HAP-1 (cell line): ENCODE data around the gene NARS2.
"Not testable (repeated sequence)": the region's sequence is repeated elsewhere in the genome, so short reads cannot be mapped to it uniquely, and the experiment has no call there.

Experiments
- DNase-seq, 2 experiments: peaks; one replicate each; pipeline ENCODE4 v3.0.0-alpha.2; 2016 to 2020; ENCODE audit warnings: low spot score in 2 of 2
- H3K27me3 ChIP-seq: fragments of 250-450 bp; sonication (Bioruptor Pico); 2 replicates; pipeline ENCODE4 v1.5.1; 2020; ENCODE audit warnings: low read depth, mild to moderate bottlenecking, moderate library complexity
- H3K36me3 ChIP-seq: fragments of 250-450 bp; sonication (Bioruptor Pico); replicated peaks from 2 replicates; pipeline ENCODE4 v1.5.1; 2020; ENCODE audit warnings: mild to moderate bottlenecking
- H3K4me1 ChIP-seq: fragments of 250-450 bp; sonication (Bioruptor Pico); 2 replicates; pipeline ENCODE4 v1.5.1; 2020; ENCODE audit warnings: mild to moderate bottlenecking
- H3K4me3 ChIP-seq: fragments of 250-450 bp; sonication (Bioruptor Pico); 2 replicates; pipeline ENCODE4 v1.5.1; 2020; ENCODE audit warnings: mild to moderate bottlenecking, moderate library complexity
- H3K9me3 ChIP-seq: fragments of 250-450 bp; sonication (Bioruptor Pico); 2 replicates; pipeline ENCODE4 v1.5.1; 2020; ENCODE audit warnings: mild to moderate bottlenecking, moderate library complexity
- in situ Hi-C: fragments of 300-500 bp; cut with MboI; formaldehyde crosslinking; loops from 3 replicates; pipeline ENCODE4 v1.14.3; 2020; ENCODE audit warnings: low sequenced_read_pairs, inconsistent platforms, mixed read lengths

NARS2 gene

GRCh38 chr11:78574386-78575381 lies at the start of gene NARS2:
NARS2 (minus strand) TSS chr11:78574864; CDS start chr11:78574488, 376 bp downstream.
- in situ Hi-C loops = loop anchor here (25.0 kb wide), 2 partner anchors 487 to 787 kb away; partner anchors contain the start of gene NDUFC2
- Histone ChIP-seq H3K27me3 (no peaks in the 10 kb centered on the region), H3K36me3 (peaks cover 17% of the 10 kb centered on the region), H3K9me3 (no peaks in the 10 kb centered on the region; the same call in 1 of the 2 replicates), H3K4me1 (peaks cover 19% of the 10 kb centered on the region; the same call in 1 of the 2 replicates), H3K4me3 (peak within 1 kb of the TSS; percentile 82)
- DNase-seq = peak; percentile 95 to 99

- H3K9me3 ChIP-seq = peaks cover 3% of the 10 kb centered on the region
- H3K27me3 ChIP-seq = peaks cover 3% of the 10 kb centered on the region; the same call in 1 of the 2 replicates
- H3K4me3 ChIP-seq = no peak overlapping the region
- no peaks in the 10 kb centered on the region for H3K4me1 ChIP-seq
- in situ Hi-C loops = no loop called here
- no peak for DNase-seq
- no peaks in the 10 kb centered on the region for H3K36me3 ChIP-seq
Measured at GRCh38 chr11:78622666-78623065, 48.0 kb upstream of the NARS2 start.

- no peak for DNase-seq
- no peak overlapping the region for H3K4me3 ChIP-seq
- H3K9me3 ChIP-seq = peaks cover 3% of the 10 kb centered on the region
- H3K4me1 ChIP-seq = no peaks in the 10 kb centered on the region
- in situ Hi-C loops = no loop called here
- H3K27me3 ChIP-seq = peaks cover 2% of the 10 kb centered on the region; the same call in 1 of the 2 replicates
- H3K36me3 ChIP-seq = no peaks in the 10 kb centered on the region
Measured at GRCh38 chr11:78620159-78620558, 45.5 kb upstream of the NARS2 start.

DNA sequence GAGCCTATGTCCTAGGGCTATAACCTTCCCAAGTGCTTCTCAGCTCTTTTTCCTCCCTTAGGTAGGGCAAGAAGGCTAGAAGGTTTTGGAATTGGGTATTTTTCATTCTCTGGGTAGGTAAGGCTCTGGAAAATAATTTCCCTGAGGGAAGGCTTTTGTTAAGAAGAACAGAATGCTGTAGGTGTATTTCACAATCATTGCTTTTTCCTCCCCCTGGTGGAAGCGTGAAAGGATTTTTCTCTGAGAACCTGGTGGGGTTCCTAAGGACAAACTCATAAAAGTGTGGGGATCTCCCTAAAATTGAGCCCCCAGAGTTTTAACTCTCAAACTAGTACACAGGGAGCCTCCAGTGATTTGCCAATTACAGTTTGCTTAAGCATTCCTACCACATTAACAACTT lies 41.1 kb upstream of the NARS2 start:
- peaks cover 3% of the 10 kb centered on the region for H3K9me3 ChIP-seq
- no peak overlapping the region for H3K4me3 ChIP-seq
- DNase-seq = no peak
- in situ Hi-C loops = no loop called here
- no peaks in the 10 kb centered on the region for H3K27me3 ChIP-seq
- H3K4me1 ChIP-seq = no peaks in the 10 kb centered on the region
- H3K36me3 ChIP-seq = no peaks in the 10 kb centered on the region

GRCh38 chr11:78613378-78613813 lies 38.7 kb upstream of the NARS2 start:
- Histone ChIP-seq H3K4me3 (no peak overlapping the region), H3K9me3 (no peaks in the 10 kb centered on the region), H3K27me3 (no peaks in the 10 kb centered on the region), H3K36me3 (no peaks in the 10 kb centered on the region), H3K4me1 (no peaks in the 10 kb centered on the region)
- DNase-seq = no peak
- in situ Hi-C loops = no loop called here

DNA sequence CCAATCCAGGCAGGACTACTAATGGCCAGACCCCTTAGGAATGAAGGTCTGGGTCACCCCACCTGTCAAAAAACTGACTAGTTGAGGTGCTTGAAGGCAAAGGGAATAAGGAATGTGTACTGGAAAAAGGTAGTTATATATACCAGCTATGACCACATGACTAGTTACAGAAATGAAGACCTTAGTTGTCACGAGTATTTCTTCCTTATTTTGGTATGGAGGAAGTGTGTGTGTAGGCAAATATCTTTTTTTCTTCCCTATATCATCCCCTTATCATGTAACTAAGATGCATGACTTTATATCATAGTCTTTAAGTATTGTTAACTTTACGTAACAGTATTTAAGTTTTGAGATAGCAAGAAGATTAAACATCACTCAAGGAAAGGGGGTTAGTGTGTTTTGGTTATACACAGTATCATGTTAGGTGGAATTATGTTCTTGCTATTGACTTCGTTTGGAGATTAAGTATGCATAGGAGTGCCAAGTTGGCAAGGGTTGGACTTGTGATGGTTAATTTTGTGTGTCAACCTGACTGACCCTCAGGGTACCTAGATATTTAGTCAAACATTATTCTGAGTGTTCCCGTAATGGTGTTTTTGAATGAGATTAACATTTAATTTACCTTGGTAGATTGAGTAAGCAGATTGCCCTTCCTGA lies 38.2 kb upstream of the NARS2 start:
- no peaks in the 10 kb centered on the region for H3K36me3 ChIP-seq
- no peak overlapping the region for H3K4me3 ChIP-seq
- in situ Hi-C loops = no loop called here
- no peaks in the 10 kb centered on the region for H3K9me3 ChIP-seq
- no peak for DNase-seq
- no peaks in the 10 kb centered on the region for H3K27me3 ChIP-seq
- no peaks in the 10 kb centered on the region for H3K4me1 ChIP-seq

GRCh38 chr11:78609321-78609720 lies 34.7 kb upstream of the NARS2 start:
- in situ Hi-C loops, H3K27me3 ChIP-seq, H3K36me3 ChIP-seq, H3K4me3 ChIP-seq, H3K4me1 ChIP-seq, DNase-seq, H3K9me3 ChIP-seq: not testable (repeated sequence)

DNA sequence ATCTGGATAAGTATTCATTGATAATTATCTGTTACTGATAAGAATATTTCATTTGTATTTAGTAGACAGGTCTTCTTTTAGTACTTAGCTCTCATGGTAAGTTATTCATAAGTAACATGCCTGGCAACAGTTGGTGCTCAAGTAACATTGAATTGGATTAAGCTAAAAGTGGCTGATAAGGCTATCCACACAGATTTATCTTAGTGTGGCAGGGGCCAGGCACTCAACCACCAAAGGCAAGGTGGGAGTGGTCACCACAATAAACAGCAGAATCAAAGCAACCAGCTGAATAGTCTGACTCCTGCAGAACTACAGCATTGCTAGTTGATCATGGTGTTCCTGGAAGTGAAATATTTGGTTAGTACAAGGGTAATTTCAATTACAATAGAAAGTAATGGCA lies 33.0 kb upstream of the NARS2 start:
- in situ Hi-C loops = no loop called here
- no peaks in the 10 kb centered on the region for H3K36me3 ChIP-seq
- H3K9me3 ChIP-seq = no peaks in the 10 kb centered on the region
- no peak for DNase-seq
- no peaks in the 10 kb centered on the region for H3K4me1 ChIP-seq
- H3K27me3 ChIP-seq = no peaks in the 10 kb centered on the region; the same call in 1 of the 2 replicates
- H3K4me3 ChIP-seq = no peak overlapping the region

- no peak for DNase-seq
- peaks cover 4% of the 10 kb centered on the region for H3K27me3 ChIP-seq
- no peak overlapping the region for H3K4me3 ChIP-seq
- H3K9me3 ChIP-seq = no peaks in the 10 kb centered on the region
- in situ Hi-C loops = no loop called here
- no peaks in the 10 kb centered on the region for H3K36me3 ChIP-seq
- no peaks in the 10 kb centered on the region for H3K4me1 ChIP-seq
Measured at GRCh38 chr11:78606667-78607066, 32.0 kb upstream of the NARS2 start.

DNA sequence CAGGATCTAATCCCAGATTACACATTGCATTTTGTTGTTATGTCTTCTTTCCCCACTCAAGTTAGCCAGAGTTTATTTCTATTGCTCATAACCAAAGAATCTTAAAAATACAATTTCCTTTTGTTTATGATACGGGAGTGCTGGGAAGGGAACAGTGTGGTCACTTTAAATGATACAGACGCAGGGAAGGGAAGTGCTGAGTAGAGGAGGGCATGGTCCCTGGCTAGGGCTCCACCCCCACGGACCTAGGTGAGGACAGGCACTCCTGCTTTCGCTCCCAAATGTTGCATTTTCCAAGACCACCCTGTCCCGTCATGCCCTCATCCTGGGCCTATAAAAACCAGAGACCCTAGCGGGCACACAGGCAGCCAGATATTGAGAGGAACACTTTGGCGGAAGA lies 30.6 kb upstream of the NARS2 start:
- Histone ChIP-seq H3K4me3 (no peak overlapping the region), H3K36me3 (no peaks in the 10 kb centered on the region), H3K4me1 (no peaks in the 10 kb centered on the region), H3K9me3 (no peaks in the 10 kb centered on the region), H3K27me3 (peaks cover 14% of the 10 kb centered on the region)
- DNase-seq = no peak
- in situ Hi-C loops = no loop called here

GRCh38 chr11:78603792-78604191 lies 29.1 kb upstream of the NARS2 start:
- Histone ChIP-seq H3K4me1 (no peaks in the 10 kb centered on the region), H3K4me3 (no peak overlapping the region), H3K27me3 (peaks cover 21% of the 10 kb centered on the region), H3K36me3 (no peaks in the 10 kb centered on the region), H3K9me3 (no peaks in the 10 kb centered on the region)
- in situ Hi-C loops = no loop called here
- DNase-seq = peak in 1 of 2 experiments; percentile 14

GRCh38 chr11:78602771-78603170 lies 28.1 kb upstream of the NARS2 start:
- DNase-seq, H3K4me1 ChIP-seq, in situ Hi-C loops, H3K9me3 ChIP-seq, H3K4me3 ChIP-seq, H3K36me3 ChIP-seq: not testable (repeated sequence)
- peaks cover 24% of the 10 kb centered on the region for H3K27me3 ChIP-seq

DNA sequence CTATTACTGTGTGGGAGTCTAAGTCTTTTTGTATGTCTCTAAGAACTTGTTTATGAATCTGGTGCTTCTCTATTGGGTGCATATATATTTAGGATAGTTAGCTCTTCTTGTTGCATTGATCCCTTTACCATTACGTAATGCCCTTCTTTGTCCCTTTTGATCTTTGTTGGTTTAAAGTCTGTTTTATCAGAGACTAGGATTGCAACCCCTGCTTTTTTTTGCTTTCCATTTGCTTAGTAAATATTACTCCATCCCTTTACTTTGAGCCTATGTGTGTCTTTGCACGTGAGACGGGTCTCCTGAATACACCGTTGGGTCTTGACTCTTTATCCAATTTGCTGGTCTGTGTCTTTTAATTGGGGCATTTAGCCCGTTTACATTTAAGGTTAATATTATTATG lies 26.4 kb upstream of the NARS2 start:
- H3K4me1 ChIP-seq, H3K9me3 ChIP-seq, DNase-seq, in situ Hi-C loops, H3K4me3 ChIP-seq, H3K36me3 ChIP-seq: not testable (repeated sequence)
- H3K27me3 ChIP-seq = peaks cover 24% of the 10 kb centered on the region

DNA sequence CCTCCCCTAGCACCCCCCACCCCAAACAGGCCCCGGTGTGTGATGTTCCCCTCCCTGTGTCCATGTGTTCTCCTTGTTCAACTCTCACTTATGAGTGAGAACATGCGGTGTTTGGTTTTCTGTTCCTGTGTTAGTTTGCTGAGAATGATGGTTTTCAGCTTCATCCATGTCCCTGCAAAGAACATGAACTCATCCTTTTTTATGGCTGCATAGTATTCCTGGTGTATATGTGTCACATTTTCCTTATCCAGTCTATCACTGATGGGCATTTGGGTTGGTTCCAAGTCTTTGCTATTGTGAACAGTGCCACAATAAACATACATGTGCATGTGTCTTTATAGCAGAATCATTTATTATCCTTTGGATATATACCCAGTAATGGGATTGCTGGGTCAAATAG lies 22.9 kb upstream of the NARS2 start:
- DNase-seq, in situ Hi-C loops: not testable (repeated sequence)

More for the DNA sequence above, 22.9 kb upstream of the NARS2 start:
- peaks cover 24% of the 10 kb centered on the region for H3K27me3 ChIP-seq
- not testable (repeated sequence) for H3K4me3 ChIP-seq, H3K36me3 ChIP-seq, H3K9me3 ChIP-seq, H3K4me1 ChIP-seq
